ENCODE measurements around the gene BRIP1. TPM values are rescaled to one million over a fixed set of nuclear protein-coding genes. Genes with fewer than 3 reads are reported as not detected.

The BRIP1 gene
- total and polyA plus RNA-seq, 4 donors, result 0.21 to 4.3 (median 0.82) TPM

GRCh38 chr17:61689610-61690180, 173.6 kb downstream of the BRIP1 start:
- TF ChIP-seq CTCF (IDR thresholded peaks at IDR 0.05; ENCODE audit: control extremely low read depth, extremely low read depth), result no peak
- DNase-seq, result no peak
- Histone ChIP-seq H3K4me3 (no peak overlapping the region), H3K4me1 (ENCODE audit: control insufficient read depth in 5 of 5, insufficient read depth in 5 of 5, low read length in 5 of 5) (no peaks in the 10 kb centered on the region), H3K27me3 (ENCODE audit: control insufficient read depth in 3 of 3, insufficient read depth in 3 of 3, low read length in 2 of 3) (no peaks in the 10 kb centered on the region), H3K27ac (ENCODE audit: low read depth in 1 of 2, low read length in 1 of 2) (no peak overlapping the region), H3K9ac (ENCODE audit: insufficient read depth in 1 of 2, low read length in 2 of 2) (no peak overlapping the region), H3K36me3 (ENCODE audit: control insufficient read depth in 4 of 4, insufficient read depth in 4 of 4, low read length in 4 of 4) (peaks cover 0 to 3% (median 0%) of the 10 kb centered on the region in 4 donors), H3K9me3 (ENCODE audit: control insufficient read depth in 4 of 4, insufficient read depth in 3 of 4, low read length in 3 of 4) (no peaks in the 10 kb centered on the region)
- ATAC-seq (ENCODE audit: insufficient read depth, low FRiP score), result no peak
- 89 to 93% methylated on average over 3 of the region's 3 CpGs for WGBS, 2 donors

GRCh38 chr17:61687769-61688168, 175.6 kb downstream of the BRIP1 start:
- no peak for DNase-seq
- no peak overlapping the region for H3K9ac ChIP-seq (ENCODE audit: insufficient read depth in 1 of 2, low read length in 2 of 2)
- 94 to 95% methylated on average over 2 of the region's 2 CpGs for WGBS, 2 donors
- no peak overlapping the region for H3K4me3 ChIP-seq
- H3K4me1 ChIP-seq (ENCODE audit: control insufficient read depth in 5 of 5, insufficient read depth in 5 of 5, low read length in 5 of 5), result no peaks in the 10 kb centered on the region
- no peaks in the 10 kb centered on the region for H3K9me3 ChIP-seq (ENCODE audit: control insufficient read depth in 4 of 4, insufficient read depth in 3 of 4, low read length in 3 of 4)
- ATAC-seq (ENCODE audit: insufficient read depth, low FRiP score), result no peak
- peaks cover 0 to 3% (median 0%) of the 10 kb centered on the region in 4 donors for H3K36me3 ChIP-seq (ENCODE audit: control insufficient read depth in 4 of 4, insufficient read depth in 4 of 4, low read length in 4 of 4)
- no peaks in the 10 kb centered on the region for H3K27me3 ChIP-seq (ENCODE audit: control insufficient read depth in 3 of 3, insufficient read depth in 3 of 3, low read length in 2 of 3)
- no peak overlapping the region for H3K27ac ChIP-seq (ENCODE audit: low read depth in 1 of 2, low read length in 1 of 2)
- TF ChIP-seq CTCF (IDR thresholded peaks at IDR 0.05; ENCODE audit: control extremely low read depth, extremely low read depth), result no peak

- Histone ChIP-seq H3K9me3 (ENCODE audit: control insufficient read depth in 4 of 4, insufficient read depth in 3 of 4, low read length in 3 of 4) (no peaks in the 10 kb centered on the region), H3K4me1 (ENCODE audit: control insufficient read depth in 5 of 5, insufficient read depth in 5 of 5, low read length in 5 of 5) (no peaks in the 10 kb centered on the region), H3K27me3 (ENCODE audit: control insufficient read depth in 3 of 3, insufficient read depth in 3 of 3, low read length in 2 of 3) (no peaks in the 10 kb centered on the region), H3K36me3 (ENCODE audit: control insufficient read depth in 4 of 4, insufficient read depth in 4 of 4, low read length in 4 of 4) (peaks cover 0 to 3% (median 0%) of the 10 kb centered on the region in 4 donors), H3K4me3 (no peak overlapping the region), H3K27ac (ENCODE audit: low read depth in 1 of 2, low read length in 1 of 2) (no peak overlapping the region), H3K9ac (ENCODE audit: insufficient read depth in 1 of 2, low read length in 2 of 2) (no peak overlapping the region)
- ATAC-seq (ENCODE audit: insufficient read depth, low FRiP score) (no peak), DNase-seq (no peak)
- TF ChIP-seq CTCF (IDR thresholded peaks at IDR 0.05; ENCODE audit: control extremely low read depth, extremely low read depth), result no peak
- 94 to 99% methylated on average over 1 of the region's 1 CpG for WGBS, 2 donors
Measured at GRCh38 chr17:61686113-61686512, 177.2 kb downstream of the BRIP1 start.

- TF ChIP-seq CTCF (IDR thresholded peaks at IDR 0.05; ENCODE audit: control extremely low read depth, extremely low read depth), result no peak
- Histone ChIP-seq H3K27me3 (ENCODE audit: control insufficient read depth in 3 of 3, insufficient read depth in 3 of 3, low read length in 2 of 3) (no peaks in the 10 kb centered on the region), H3K27ac (ENCODE audit: low read depth in 1 of 2, low read length in 1 of 2) (no peak overlapping the region), H3K4me3 (no peak overlapping the region), H3K36me3 (ENCODE audit: control insufficient read depth in 4 of 4, insufficient read depth in 4 of 4, low read length in 4 of 4) (peaks cover 0 to 3% (median 0%) of the 10 kb centered on the region in 4 donors), H3K9ac (ENCODE audit: insufficient read depth in 1 of 2, low read length in 2 of 2) (no peak overlapping the region), H3K4me1 (ENCODE audit: control insufficient read depth in 5 of 5, insufficient read depth in 5 of 5, low read length in 5 of 5) (no peaks in the 10 kb centered on the region), H3K9me3 (ENCODE audit: control insufficient read depth in 4 of 4, insufficient read depth in 3 of 4, low read length in 3 of 4) (no peaks in the 10 kb centered on the region)
- DNase-seq, result no peak
- 98% methylated on average over 5 of the region's 5 CpGs for WGBS, 2 donors
- no peak for ATAC-seq (ENCODE audit: insufficient read depth, low FRiP score)
Measured at GRCh38 chr17:61684818-61685217, 178.5 kb downstream of the BRIP1 start.

Measured in lung (tissue), 12 donors.